H1 (cell line): ENCODE data around the gene GOLIM4. TPM values are rescaled to one million over a fixed set of nuclear protein-coding genes. Genes with fewer than 3 reads are reported as not detected.

Experiments used
- CTCF ChIA-PET: fragments of 300-600 bp; sonication (Branson Sonifier 250); formaldehyde crosslinking; loops from one replicate; lab custom pipeline; 2021; ENCODE audit not compliant: partially characterized antibody; lab: Charles Lee
- POLR2A ChIA-PET: fragments of 300-600 bp; sonication (Branson Sonifier 250); formaldehyde crosslinking; loops from one replicate; lab custom pipeline; 2021; ENCODE audit warnings: inconsistent platforms; ENCODE audit not compliant: partially characterized antibody; lab: Charles Lee
- DNase-seq, 2 experiments: peaks; one replicate each; pipeline versions ENCODE4 v3.0.0 to v3.0.0-alpha.2; 2010 to 2022; ENCODE audit warnings: low spot score in 2 of 2, low read depth in 1 of 2, mixed read lengths in 1 of 2
- FAIRE-seq: peaks from 2 replicates; lab custom pipeline; 2011; peaks lifted over from hg19 to GRCh38; lab: Jason Lieb, UNC
- H2AFZ ChIP-seq: 2 replicates; pipeline ENCODE4 v1.8.1; 2012; ENCODE audit warnings: low read length, inconsistent platforms
- H2AK5ac ChIP-seq: 2 replicates; pipeline ENCODE4 v1.6.1; 2013; ENCODE audit warnings: low read depth, low read length
- H2BK120ac ChIP-seq: replicated peaks from 2 replicates; pipeline ENCODE3; 2013; ENCODE audit warnings: low read depth, low read length, inconsistent platforms
- H2BK12ac ChIP-seq: 2 replicates; pipeline ENCODE4 v1.6.1; 2013; ENCODE audit warnings: low read depth, low read length
- H2BK15ac ChIP-seq: 2 replicates; pipeline ENCODE4 v1.6.1; 2013; ENCODE audit warnings: low read length
- H2BK20ac ChIP-seq: 2 replicates; pipeline ENCODE4 v1.6.1; 2013; ENCODE audit warnings: low read length
- H2BK5ac ChIP-seq: 2 replicates; pipeline ENCODE4 v1.6.1; 2013; ENCODE audit warnings: low read depth, low read length
- H3K14ac ChIP-seq: 2 replicates; pipeline ENCODE4 v1.6.1; 2013; ENCODE audit warnings: inconsistent platforms; ENCODE audit not compliant: insufficient read length
- H3K18ac ChIP-seq: 2 replicates; pipeline ENCODE4 v1.6.1; 2013; ENCODE audit warnings: low read length; ENCODE audit errors: extremely low read depth
- H3K23ac ChIP-seq: 2 replicates; pipeline ENCODE4 v1.6.1; 2013; ENCODE audit warnings: inconsistent platforms; ENCODE audit not compliant: insufficient read length
- H3K23me2 ChIP-seq: 2 replicates; pipeline ENCODE4 v1.6.1; 2013; ENCODE audit warnings: low read depth, low read length
- H3K27ac ChIP-seq: 2 replicates; pipeline ENCODE4 v1.6.1; 2011; ENCODE audit warnings: low read depth, low read length, inconsistent platforms
- H3K27me3 ChIP-seq, 4 experiments: replicated peaks in 1 of 4; 1 replicate in 1 of 4; 2 replicates in 3 of 4; pipeline versions ENCODE4 v1.6.1 to v1.8.1; 2011 to 2013; ENCODE audit warnings: low read length in 3 of 4, mild to moderate bottlenecking in 3 of 4, inconsistent platforms in 2 of 4, mixed read lengths in 2 of 4, moderate library complexity in 1 of 4; ENCODE audit not compliant: control insufficient read depth in 3 of 4, insufficient read depth in 3 of 4; ENCODE audit errors: extremely low read depth in 1 of 4
- H3K36me3 ChIP-seq, 4 experiments: 2 replicates each; pipeline versions ENCODE4 v1.6.1 to v1.8.1; 2011 to 2013; ENCODE audit warnings: mild to moderate bottlenecking in 4 of 4, low read length in 3 of 4, moderate library complexity in 2 of 4, control low read depth in 1 of 4, inconsistent platforms in 1 of 4; ENCODE audit not compliant: insufficient read depth in 4 of 4, control insufficient read depth in 2 of 4
- H3K4ac ChIP-seq: replicated peaks from 2 replicates; pipeline ENCODE3; 2013; ENCODE audit warnings: low read length, low read depth, mixed read lengths, inconsistent platforms; ENCODE audit not compliant: insufficient read length
- H3K4me1 ChIP-seq, 4 experiments: replicated peaks in 1 of 4; 1 replicate in 1 of 4; 2 replicates in 3 of 4; pipeline versions ENCODE4 v1.6.1 to v1.8.1; 2011 to 2013; ENCODE audit warnings: low read length in 3 of 4, inconsistent platforms in 2 of 4, mixed read lengths in 1 of 4; ENCODE audit not compliant: insufficient read depth in 4 of 4, control insufficient read depth in 3 of 4
- H3K4me2 ChIP-seq, 2 experiments: 2 replicates each; pipeline versions ENCODE4 v1.6.1 to v1.8.1; 2011 to 2013; ENCODE audit warnings: low read depth in 2 of 2, low read length in 2 of 2, control low read depth in 1 of 2, inconsistent platforms in 1 of 2, mild to moderate bottlenecking in 1 of 2; ENCODE audit not compliant: insufficient read depth in 1 of 2
- H3K4me3 ChIP-seq, 4 experiments: fragments of 200-600, 300-600 bp in 1 of 4; sonication (generic), shearing (Covaris generic), sonication (Bioruptor Twin) in 1 of 4; 2 replicates each; pipeline versions ENCODE4 v1.5.1 to v1.8.1; 2011 to 2016; ENCODE audit warnings: low read length in 4 of 4, low read depth in 3 of 4, control low read depth in 2 of 4, inconsistent platforms in 2 of 4, mild to moderate bottlenecking in 2 of 4, mixed read lengths in 1 of 4, moderate library complexity in 1 of 4; ENCODE audit not compliant: insufficient read depth in 2 of 4; ENCODE audit errors: extremely low read depth in 1 of 4
- H3K56ac ChIP-seq: replicated peaks from 2 replicates; pipeline ENCODE3; 2013; ENCODE audit warnings: low read depth, mild to moderate bottlenecking, mixed read lengths, low read length, inconsistent platforms; ENCODE audit not compliant: insufficient read length
- H3K79me1 ChIP-seq: 2 replicates; pipeline ENCODE4 v1.6.1; 2013; ENCODE audit warnings: low read depth, low read length, control low read depth
- H3K79me2 ChIP-seq, 2 experiments: 2 replicates each; pipeline versions ENCODE4 v1.6.1 to v1.8.1; 2012 to 2013; ENCODE audit warnings: low read length in 2 of 2, mild to moderate bottlenecking in 2 of 2, inconsistent platforms in 1 of 2; ENCODE audit not compliant: insufficient read depth in 2 of 2, control insufficient read depth in 1 of 2
- H3K9ac ChIP-seq, 4 experiments: replicated peaks in 1 of 4; 1 replicate in 1 of 4; 2 replicates in 3 of 4; pipeline versions ENCODE4 v1.6.1 to v1.8.1; 2011 to 2013; ENCODE audit warnings: low read depth in 3 of 4, low read length in 3 of 4, control low read depth in 2 of 4, mild to moderate bottlenecking in 2 of 4, moderate library complexity in 2 of 4, inconsistent platforms in 1 of 4; ENCODE audit errors: extremely low read depth in 1 of 4
- H3K9me3 ChIP-seq, 2 experiments: 2 replicates each; pipeline versions ENCODE4 v1.6.1 to v1.8.1; 2012 to 2013; ENCODE audit warnings: mild to moderate bottlenecking in 2 of 2, moderate library complexity in 2 of 2, control low read depth in 1 of 2, inconsistent platforms in 1 of 2, low read depth in 1 of 2, low read length in 1 of 2, mixed read lengths in 1 of 2; ENCODE audit not compliant: insufficient read depth in 2 of 2
- H4K20me1 ChIP-seq, 2 experiments: replicated peaks in 1 of 2; 2 replicates each; pipeline versions ENCODE3 to v1.8.1; 2011 to 2013; ENCODE audit warnings: inconsistent platforms in 2 of 2, low read length in 2 of 2, mild to moderate bottlenecking in 1 of 2; ENCODE audit not compliant: insufficient read depth in 2 of 2, control insufficient read depth in 1 of 2
- H4K5ac ChIP-seq: 2 replicates; pipeline ENCODE4 v1.6.1; 2013; ENCODE audit warnings: low read length, low read depth, mixed read lengths, inconsistent platforms; ENCODE audit not compliant: insufficient read length
- H4K8ac ChIP-seq: 2 replicates; pipeline ENCODE4 v1.8.0; 2013; ENCODE audit warnings: mild to moderate bottlenecking, moderate library complexity, low read length, inconsistent platforms; ENCODE audit not compliant: insufficient read depth; ENCODE audit errors: extremely low read depth
- H4K91ac ChIP-seq: replicated peaks from 2 replicates; pipeline ENCODE3; 2013; ENCODE audit warnings: low read length, mixed read lengths, inconsistent platforms; ENCODE audit not compliant: insufficient read length
- ASH2L ChIP-seq: fragments of 200-600, 300-600 bp; sonication (generic); IDR thresholded peaks from one replicate; pipeline ENCODE4 v1.7.1; 2017; ENCODE audit warnings: low read length
- ATF2 ChIP-seq: IDR thresholded peaks from 2 replicates; pipeline ENCODE4 v1.6.1; 2012; ENCODE audit warnings: low read length, inconsistent platforms
- CHD2 ChIP-seq: IDR thresholded peaks from 2 replicates; pipeline ENCODE4 v1.6.1; 2012; ENCODE audit warnings: low read length, improper control_type of control experiment
- JUND ChIP-seq: IDR thresholded peaks from 2 replicates; pipeline ENCODE4 v1.6.1; 2011; ENCODE audit warnings: mild to moderate bottlenecking, improper control_type of control experiment, low read length
- MAFK ChIP-seq: IDR thresholded peaks from 2 replicates; pipeline ENCODE4 v1.6.1; 2012; ENCODE audit warnings: low read depth, mild to moderate bottlenecking, improper control_type of control experiment, low read length
- RAD21 ChIP-seq, 2 experiments: IDR thresholded peaks in 1 of 2; conservative IDR thresholded peaks in 1 of 2; 2 replicates each; pipeline ENCODE4 v1.6.1; 2011; ENCODE audit warnings: low read depth in 2 of 2, low read length in 2 of 2, improper control_type of control experiment in 1 of 2, inconsistent platforms in 1 of 2, mild to moderate bottlenecking in 1 of 2, moderate library complexity in 1 of 2
- USF2 ChIP-seq: IDR thresholded peaks from 2 replicates; pipeline ENCODE4 v1.6.1; 2011; ENCODE audit warnings: low read length, improper control_type of control experiment
- WGBS, 2 experiments: shearing (Covaris generic) in 1 of 2; methylation state at CpG; one replicate each; pipeline versions ENCODE4 v1.1.6 to v1.1.7; 2013 to 2015; ENCODE audit warnings: low lambda C conversion rate in 2 of 2, mixed read lengths in 2 of 2, inconsistent platforms in 1 of 2, low coverage in 1 of 2, missing lambda C conversion rate in 1 of 2; ENCODE audit not compliant: insufficient replicate concordance in 2 of 2, insufficient coverage in 1 of 2, insufficient read length in 1 of 2; ENCODE audit errors: extremely low coverage in 1 of 2, missing lambda C conversion rate in 1 of 2; 5-methylcytosine and 5-hydroxymethylcytosine counted together
- polyA plus RNA-seq, 7 experiments: library from polyadenylated mRNA; depleted of rRNA in 3 of 7; stranded (reverse) in 5 of 7; unstranded in 2 of 7; fragments of >200 nt in 5 of 7; fragments of 200-250 nt in 2 of 7; gene quantifications; 1 replicate in 5 of 7; 2 replicates in 1 of 7; 4 replicates in 1 of 7; pipeline versions ENCODE4 v1.2.1 to v1.2.3, GENCODE V29; 2011 to 2013; ENCODE audit warnings: missing spikeins in 2 of 7, mixed read lengths in 2 of 7
- total RNA-seq: library from RNA; stranded (reverse); fragmentation: NEBNext Ultra II Directional; extraction: Animal tissue kit (Norgen Biotek cat#: 25700); gene quantifications from 2 replicates; pipeline ENCODE4 v1.2.1, GENCODE V29; 2021
- TF ChIP-seq, protein P1 (sequence below): IDR thresholded peaks from 2 replicates; pipeline ENCODE4 v1.6.1; 2012; ENCODE audit warnings: inconsistent platforms

GOLIM4 gene
- total and polyA plus RNA-seq, 2 of the 8 experiments (the other 6 are each of a cell fraction or from before 2014, with no cell fraction given): 5.6 to 29.7 TPM

DNA sequence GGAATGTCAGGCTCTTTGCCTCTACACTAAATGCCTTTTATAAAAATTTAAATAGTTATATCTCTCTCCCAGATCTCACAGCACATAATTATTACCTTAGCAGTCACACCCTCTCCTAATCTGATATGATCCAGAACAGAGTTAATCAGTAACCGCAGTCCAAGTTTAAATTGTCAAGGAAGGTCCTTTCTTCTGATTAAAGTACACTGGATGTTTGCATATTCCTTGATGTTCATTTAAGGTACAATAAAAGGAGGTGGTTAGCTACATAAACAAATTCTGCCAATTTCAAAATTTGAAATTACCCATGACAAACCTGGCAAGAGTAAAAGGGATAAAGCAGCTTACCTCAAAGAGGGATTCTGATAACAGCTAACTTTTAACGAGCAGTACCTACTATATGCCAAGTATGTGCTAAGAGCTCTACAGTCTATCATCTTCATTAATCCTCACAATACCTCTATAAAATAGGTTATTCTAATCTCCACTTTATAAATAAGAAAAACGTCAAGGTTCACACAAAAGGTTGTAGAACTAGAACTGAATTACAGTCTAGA lies 4.3 kb downstream of the GOLIM4 start:
- CTCF ChIA-PET: interaction anchor here (1.8 kb wide), 1 partner anchor 40 kb away, joined by 6 read pairs; no protein-coding TSS in a partner anchor
- H3K9ac ChIP-seq: no peak overlapping the region
- no peaks in the 10 kb centered on the region for H3K79me1 ChIP-seq
- no peak overlapping the region for H2AFZ ChIP-seq
- no peak overlapping the region for H2BK5ac ChIP-seq
- no peak overlapping the region for H3K27ac ChIP-seq
- POLR2A ChIA-PET: no interaction called here
- no peak overlapping the region for H3K18ac ChIP-seq
- H3K4me1 ChIP-seq: peaks cover 0 to 6% (median 3%) of the 10 kb centered on the region in 4 experiments; a peak in 4 of 7 replicates
- no peak overlapping the region for H4K91ac ChIP-seq
- H2BK12ac ChIP-seq: no peak overlapping the region
- H3K36me3 ChIP-seq: no peaks in the 10 kb centered on the region
- no peak overlapping the region for H2BK120ac ChIP-seq
- H2BK15ac ChIP-seq: no peak overlapping the region
- no peaks in the 10 kb centered on the region for H3K27me3 ChIP-seq
- H3K79me2 ChIP-seq: peaks cover 3 to 73% of the 10 kb centered on the region in 2 experiments; a peak in 3 of 4 replicates
- WGBS, 2 experiments: 84% methylated on average over 3 of the region's 3 CpGs; no CpG with 5 or more reads in 1 of the 2 experiments
- H4K20me1 ChIP-seq: peaks cover 0 to 4% of the 10 kb centered on the region in 2 experiments
- H3K56ac ChIP-seq: no peak overlapping the region
- H2AK5ac ChIP-seq: no peak overlapping the region
- H3K14ac ChIP-seq: no peak overlapping the region
- H4K8ac ChIP-seq: no peak overlapping the region
- no peak for FAIRE-seq
- no peak overlapping the region for H3K4me2 ChIP-seq
- no peak for DNase-seq
- H4K5ac ChIP-seq: no peak overlapping the region
- no peak overlapping the region for H3K4me3 ChIP-seq
- H2BK20ac ChIP-seq: no peak overlapping the region
- no peak overlapping the region for H3K4ac ChIP-seq
- no peak overlapping the region for H3K23ac ChIP-seq
- no peaks in the 10 kb centered on the region for H3K9me3 ChIP-seq
- H3K23me2 ChIP-seq: peaks cover 9% of the 10 kb centered on the region
- TF ChIP-seq CHD2 (no peak), RAD21 (IDR thresholded peaks at IDR 0.05 in 1 of 2, conservative IDR thresholded peaks at IDR 0.05 in 1 of 2; ENCODE audit: low read depth in 2 of 2, low read length in 2 of 2) (no peak), ASH2L (no peak), USF2 (no peak), JUND (no peak), MAFK (no peak), ATF2 (no peak)
- TF ChIP-seq, protein P1, sequence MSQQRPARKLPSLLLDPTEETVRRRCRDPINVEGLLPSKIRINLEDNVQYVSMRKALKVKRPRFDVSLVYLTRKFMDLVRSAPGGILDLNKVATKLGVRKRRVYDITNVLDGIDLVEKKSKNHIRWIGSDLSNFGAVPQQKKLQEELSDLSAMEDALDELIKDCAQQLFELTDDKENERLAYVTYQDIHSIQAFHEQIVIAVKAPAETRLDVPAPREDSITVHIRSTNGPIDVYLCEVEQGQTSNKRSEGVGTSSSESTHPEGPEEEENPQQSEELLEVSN: no peak
